ENCODE measurements around the gene DAPK2.

DNA sequence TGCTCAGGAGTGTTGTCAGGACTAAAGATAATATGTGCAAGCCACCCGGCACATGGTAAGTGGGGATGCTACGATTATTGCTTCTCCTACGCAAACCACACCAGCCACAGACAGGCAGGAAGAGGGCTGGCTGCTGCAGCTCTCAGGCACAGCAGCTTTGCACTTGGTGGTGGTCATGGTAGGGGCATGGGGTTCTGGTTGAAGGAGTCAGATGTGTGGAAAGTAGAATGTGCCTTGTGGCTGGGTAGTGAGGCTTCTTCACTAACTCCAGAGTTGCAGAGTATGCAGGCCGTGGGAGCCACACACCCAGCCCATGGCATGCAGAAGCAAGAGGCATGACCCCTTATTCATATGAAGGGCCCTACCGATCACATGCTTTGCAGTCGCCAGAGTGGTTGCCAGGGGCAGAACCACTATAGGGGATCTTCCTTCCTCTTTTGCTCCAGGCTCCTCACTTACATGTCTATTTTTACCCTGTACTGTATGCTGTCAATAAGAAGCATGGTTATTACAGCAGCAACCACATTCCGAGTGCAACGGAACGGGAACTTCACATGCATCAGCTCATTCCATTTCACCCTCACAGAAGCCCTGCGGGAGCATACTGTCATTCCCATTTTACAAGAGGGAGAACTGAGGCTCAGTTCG is 153.4 kb downstream of the DAPK2 start:
- TF ChIP-seq CTCF (IDR thresholded peaks at IDR 0.05) (no peak), POLR2A (IDR thresholded peaks at IDR 0.05) (no peak)
